BLaER1 treated with 17β-estradiol and CSF1 and Interleukin-3, amounts not matched to agents 10 nM and 100 nM (cell line): ENCODE results near the gene MAPK1IP1L.
A peak's percentile ranks its signal among the peaks of the same experiment; 100 is the strongest.
"Not testable (repeated sequence)": the region's sequence is repeated elsewhere in the genome, so short reads cannot be mapped to it uniquely, and the experiment has no call there.

Experiments used
- H3K27ac ChIP-seq, 11 experiments: shearing (Covaris generic); formaldehyde crosslinking; 2 replicates each; pipeline ENCODE4 v1.8.1; 2022
- H3K27me3 ChIP-seq, 11 experiments: shearing (Covaris generic); formaldehyde crosslinking; 2 replicates each; pipeline ENCODE4 v1.8.1; 2022
- H3K36me3 ChIP-seq, 11 experiments: shearing (Covaris generic); formaldehyde crosslinking; 2 replicates each; pipeline ENCODE4 v1.8.1; 2022
- H3K4me1 ChIP-seq, 10 experiments: shearing (Covaris generic); formaldehyde crosslinking; 2 replicates each; pipeline ENCODE4 v1.8.1; 2022
- H3K4me2 ChIP-seq, 11 experiments: shearing (Covaris generic); formaldehyde crosslinking; 2 replicates each; pipeline ENCODE4 v1.8.1; 2022
- H3K4me3 ChIP-seq, 10 experiments: shearing (Covaris generic); formaldehyde crosslinking; 2 replicates each; pipeline ENCODE4 v1.8.1; 2022
- H3K9ac ChIP-seq, 11 experiments: shearing (Covaris generic); formaldehyde crosslinking; 2 replicates each; pipeline ENCODE4 v1.8.1; 2022
- H3K9me3 ChIP-seq, 11 experiments: shearing (Covaris generic); formaldehyde crosslinking; replicated peaks in 1 of 11; 2 replicates each; pipeline ENCODE4 v1.8.1; 2022
- H4K20me1 ChIP-seq, 11 experiments: shearing (Covaris generic); formaldehyde crosslinking; 2 replicates each; pipeline ENCODE4 v1.8.1; 2022
- Cebpa-rat ChIP-seq, 11 experiments: shearing (Covaris generic); IDR thresholded peaks; 2 replicates each; pipeline ENCODE4 v1.8.1; 2022

MAPK1IP1L gene

GRCh38 chr14:55051423-55052268, at the start of gene MAPK1IP1L:
Gene MAPK1IP1L, plus strand, starts transcription at chr14:55051647. Its CDS starts 10,037 bp downstream, at chr14:55061684.
- H3K4me2 ChIP-seq, result peak within 1 kb of the TSS; percentile 80 to 99 (median 88)
- peaks cover 33 to 48% (median 47%) of the 10 kb centered on the region in 11 experiments for H4K20me1 ChIP-seq
- H3K4me3 ChIP-seq, result peak within 1 kb of the TSS; percentile 86 to 97 (median 94)
- H3K4me1 ChIP-seq, result peaks cover 19 to 52% (median 25%) of the 10 kb centered on the region in 10 experiments
- no peaks in the 10 kb centered on the region for H3K9me3 ChIP-seq
- no peaks in the 10 kb centered on the region for H3K27me3 ChIP-seq
- TF ChIP-seq Cebpa-rat (IDR thresholded peaks at IDR 0.05), result no peak
- H3K27ac ChIP-seq, result peak within 1 kb of the TSS; percentile 96 to 100 (median 99)
- H3K36me3 ChIP-seq, result peaks cover 19 to 47% (median 38%) of the 10 kb centered on the region in 11 experiments
- peak within 1 kb of the TSS; percentile 95 to 100 (median 99) for H3K9ac ChIP-seq

- Histone ChIP-seq H3K27ac (no peak overlapping the region), H3K4me1 (peaks cover 0 to 23% (median 10%) of the 10 kb centered on the region in 10 experiments; a peak in 13 of 20 replicates), H4K20me1 (no peaks in the 10 kb centered on the region; a peak in 1 of 22 replicates), H3K27me3 (no peaks in the 10 kb centered on the region), H3K9ac (no peak overlapping the region), H3K36me3 (peaks cover 3 to 99% (median 89%) of the 10 kb centered on the region in 11 experiments; a peak in 21 of 22 replicates), H3K9me3 (no peaks in the 10 kb centered on the region), H3K4me3 (no peak overlapping the region), H3K4me2 (peak overlapping the region in 6 of 11 experiments; percentile 2 to 20 (median 8); a peak in 7 of 22 replicates)
- no peak for TF ChIP-seq Cebpa-rat (IDR thresholded peaks at IDR 0.05)
Measured at GRCh38 chr14:55005071-55005470, 46.4 kb upstream of the MAPK1IP1L start.

GRCh38 chr14:55015006-55015405, 36.4 kb upstream of the MAPK1IP1L start:
- Histone ChIP-seq H3K9me3 (no peaks in the 10 kb centered on the region), H3K27ac (no peak overlapping the region), H3K36me3 (peaks cover 3 to 97% (median 66%) of the 10 kb centered on the region in 11 experiments; a peak in 21 of 22 replicates), H3K4me2 (no peak overlapping the region), H3K27me3 (no peaks in the 10 kb centered on the region), H4K20me1 (no peaks in the 10 kb centered on the region), H3K9ac (no peak overlapping the region), H3K4me3 (no peak overlapping the region), H3K4me1 (peaks cover 0 to 7% (median 1%) of the 10 kb centered on the region in 10 experiments; a peak in 8 of 20 replicates)
- no peak for TF ChIP-seq Cebpa-rat (IDR thresholded peaks at IDR 0.05)

GRCh38 chr14:55019968-55020554, 31.4 kb upstream of the MAPK1IP1L start:
- H3K4me2 ChIP-seq, result peak overlapping the region in 4 of 11 experiments; percentile 19 to 40 (median 34); a peak in 7 of 22 replicates
- H3K9ac ChIP-seq, result no peak overlapping the region
- H3K4me3 ChIP-seq, result no peak overlapping the region
- H3K27ac ChIP-seq, result peak overlapping the region in 2 of 11 experiments; percentile 29 to 33; a peak in 5 of 22 replicates
- no peaks in the 10 kb centered on the region; a peak in 2 of 22 replicates for H4K20me1 ChIP-seq
- TF ChIP-seq Cebpa-rat (IDR thresholded peaks at IDR 0.05), result no peak
- no peaks in the 10 kb centered on the region for H3K27me3 ChIP-seq
- no peaks in the 10 kb centered on the region for H3K9me3 ChIP-seq
- H3K36me3 ChIP-seq, result peaks cover 0 to 94% (median 71%) of the 10 kb centered on the region in 11 experiments; a peak in 18 of 22 replicates
- H3K4me1 ChIP-seq, result peaks cover 0 to 14% (median 4%) of the 10 kb centered on the region in 10 experiments; a peak in 9 of 20 replicates

GRCh38 chr14:55024365-55024764, 27.1 kb upstream of the MAPK1IP1L start:
- H3K4me2 ChIP-seq, result not testable (repeated sequence)

GRCh38 chr14:55025948-55026347, 25.5 kb upstream of the MAPK1IP1L start:
- TF ChIP-seq Cebpa-rat (IDR thresholded peaks at IDR 0.05), result no peak
- Histone ChIP-seq H3K36me3 (peaks cover 0 to 35% (median 32%) of the 10 kb centered on the region in 11 experiments; a peak in 15 of 22 replicates), H3K9ac (peak overlapping the region; percentile 82 to 94 (median 92)), H3K4me2 (peak overlapping the region; percentile 75 to 95 (median 87)), H3K9me3 (no peaks in the 10 kb centered on the region), H3K27ac (peak overlapping the region in 10 of 11 experiments; percentile 78 to 94 (median 92); a peak in 19 of 22 replicates), H4K20me1 (peaks cover 6 to 29% (median 27%) of the 10 kb centered on the region in 11 experiments; a peak in 18 of 22 replicates), H3K4me3 (peak overlapping the region; percentile 75 to 92 (median 85)), H3K27me3 (no peaks in the 10 kb centered on the region), H3K4me1 (peaks cover 23 to 42% (median 38%) of the 10 kb centered on the region in 10 experiments)

More at GRCh38 chr14:55024365-55024764, 27.1 kb upstream of the MAPK1IP1L start:
- H3K4me3 ChIP-seq, H3K9me3 ChIP-seq, H3K27me3 ChIP-seq, H3K9ac ChIP-seq, H3K27ac ChIP-seq: not testable (repeated sequence)
- Histone ChIP-seq H3K4me1 (peaks cover 21 to 37% (median 24%) of the 10 kb centered on the region in 10 experiments), H4K20me1 (peaks cover 0 to 14% (median 12%) of the 10 kb centered on the region in 11 experiments; a peak in 16 of 22 replicates), H3K36me3 (peaks cover 0 to 51% (median 40%) of the 10 kb centered on the region in 11 experiments; a peak in 16 of 22 replicates)

GRCh38 chr14:55026441-55026792, 25.0 kb upstream of the MAPK1IP1L start:
- peaks cover 9 to 34% (median 32%) of the 10 kb centered on the region in 11 experiments; a peak in 18 of 22 replicates for H4K20me1 ChIP-seq
- peaks cover 0 to 34% (median 28%) of the 10 kb centered on the region in 11 experiments; a peak in 15 of 22 replicates for H3K36me3 ChIP-seq
- peak overlapping the region; percentile 75 to 92 (median 85) for H3K4me3 ChIP-seq
- peak overlapping the region; percentile 75 to 95 (median 87) for H3K4me2 ChIP-seq
- H3K27ac ChIP-seq, result peak overlapping the region; percentile 12 to 94 (median 91); a peak in 21 of 22 replicates
- TF ChIP-seq Cebpa-rat (IDR thresholded peaks at IDR 0.05), result no peak
- H3K9ac ChIP-seq, result peak overlapping the region; percentile 82 to 94 (median 92)
- H3K4me1 ChIP-seq, result peaks cover 28 to 46% (median 42%) of the 10 kb centered on the region in 10 experiments
- no peaks in the 10 kb centered on the region for H3K9me3 ChIP-seq
- H3K27me3 ChIP-seq, result no peaks in the 10 kb centered on the region

GRCh38 chr14:55026793-55027561, 24.5 kb upstream of the MAPK1IP1L start, which contains the start of the genes SOCS4 and WDHD1:
Gene SOCS4, plus strand, starts transcription at chr14:55027236. Its CDS starts 15,806 bp downstream, at chr14:55043042.
Gene WDHD1, minus strand, starts transcription at chr14:55027099. Its CDS starts 312 bp downstream, at chr14:55026787.
- Histone ChIP-seq H3K27me3 (no peaks in the 10 kb centered on the region), H3K4me3 (peak within 1 kb of the TSS; percentile 75 to 92 (median 85)), H3K36me3 (peaks cover 0 to 34% (median 22%) of the 10 kb centered on the region in 11 experiments; a peak in 15 of 22 replicates), H3K9me3 (no peaks in the 10 kb centered on the region), H3K27ac (peak within 1 kb of the TSS; percentile 71 to 94 (median 91)), H3K4me1 (peaks cover 32 to 52% (median 48%) of the 10 kb centered on the region in 10 experiments), H3K9ac (peak within 1 kb of the TSS; percentile 82 to 94 (median 92)), H4K20me1 (peaks cover 9 to 40% (median 37%) of the 10 kb centered on the region in 11 experiments; a peak in 18 of 22 replicates), H3K4me2 (peak within 1 kb of the TSS; percentile 80 to 98 (median 88))
- TF ChIP-seq Cebpa-rat (IDR thresholded peaks at IDR 0.05), result no peak
